Vagina (tissue), 2 donors: ENCODE measurements around the gene TBC1D32.

Experiments
- POLR2A ChIP-seq, 2 donors: fragments of 450-650 bp; IDR thresholded peaks; one replicate each; pipeline ENCODE4 v1.6.1; 2017; ENCODE audit warnings: antibody characterized with exemption in 2 of 2, mild to moderate bottlenecking in 2 of 2, moderate library complexity in 2 of 2
- POLR2AphosphoS5 ChIP-seq, 2 donors: sonication (generic); formaldehyde crosslinking; IDR thresholded peaks; one replicate each; pipeline ENCODE4 v1.9.0; 2017; ENCODE audit warnings: antibody characterized with exemption in 2 of 2, mild to moderate bottlenecking in 2 of 2, low read depth in 1 of 2; ENCODE audit not compliant: insufficient read depth in 1 of 2
- TF ChIP-seq, protein P1 (sequence below), 3 experiments: fragments of 450-650 bp in 2 of 3; fragments of 200-600 bp in 1 of 3; sonication (generic) in 1 of 3; IDR thresholded peaks; one replicate each; pipeline ENCODE4 v1.5.1; 2017 to 2019; ENCODE audit warnings: antibody characterized with exemption in 3 of 3, mild to moderate bottlenecking in 2 of 3, moderate library complexity in 2 of 3

DNA sequence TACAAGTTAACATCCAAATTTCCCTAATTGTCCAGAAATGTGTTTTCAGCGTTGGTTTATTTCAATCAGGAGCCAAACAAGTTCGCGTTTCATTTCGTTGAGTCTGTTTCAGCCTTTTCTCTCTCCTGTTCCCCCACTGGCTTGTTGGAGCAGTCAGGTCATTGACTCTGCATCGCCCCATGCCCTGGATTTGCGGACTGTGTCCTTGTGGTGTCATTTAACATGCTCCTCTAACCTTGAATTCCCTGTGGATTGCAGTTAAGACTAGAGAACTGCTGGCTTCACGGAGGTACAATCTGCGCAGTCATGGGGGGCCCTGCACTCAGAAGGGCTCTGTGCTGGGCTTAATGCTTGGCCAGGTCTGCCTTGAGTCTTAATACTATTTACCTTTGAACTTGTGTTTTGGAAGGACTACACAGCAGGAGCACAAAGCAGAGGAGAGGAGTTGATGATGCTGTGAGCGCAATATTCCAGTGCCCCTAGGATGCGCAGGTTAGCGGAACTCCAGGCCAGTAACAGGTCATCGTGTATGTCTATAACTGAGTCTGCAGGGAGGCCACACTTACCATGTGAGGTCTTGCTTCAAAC is 5.5 kb upstream of the TBC1D32 start:
- no peak for TF ChIP-seq POLR2A (IDR thresholded peaks at IDR 0.05)
- TF ChIP-seq, protein P1, sequence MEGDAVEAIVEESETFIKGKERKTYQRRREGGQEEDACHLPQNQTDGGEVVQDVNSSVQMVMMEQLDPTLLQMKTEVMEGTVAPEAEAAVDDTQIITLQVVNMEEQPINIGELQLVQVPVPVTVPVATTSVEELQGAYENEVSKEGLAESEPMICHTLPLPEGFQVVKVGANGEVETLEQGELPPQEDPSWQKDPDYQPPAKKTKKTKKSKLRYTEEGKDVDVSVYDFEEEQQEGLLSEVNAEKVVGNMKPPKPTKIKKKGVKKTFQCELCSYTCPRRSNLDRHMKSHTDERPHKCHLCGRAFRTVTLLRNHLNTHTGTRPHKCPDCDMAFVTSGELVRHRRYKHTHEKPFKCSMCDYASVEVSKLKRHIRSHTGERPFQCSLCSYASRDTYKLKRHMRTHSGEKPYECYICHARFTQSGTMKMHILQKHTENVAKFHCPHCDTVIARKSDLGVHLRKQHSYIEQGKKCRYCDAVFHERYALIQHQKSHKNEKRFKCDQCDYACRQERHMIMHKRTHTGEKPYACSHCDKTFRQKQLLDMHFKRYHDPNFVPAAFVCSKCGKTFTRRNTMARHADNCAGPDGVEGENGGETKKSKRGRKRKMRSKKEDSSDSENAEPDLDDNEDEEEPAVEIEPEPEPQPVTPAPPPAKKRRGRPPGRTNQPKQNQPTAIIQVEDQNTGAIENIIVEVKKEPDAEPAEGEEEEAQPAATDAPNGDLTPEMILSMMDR (IDR thresholded peaks at IDR 0.05): no peak
- TF ChIP-seq POLR2AphosphoS5 (IDR thresholded peaks at IDR 0.05; ENCODE audit: insufficient read depth in 1 of 2, low read depth in 1 of 2): no peak
